HTR-8/SVneo (cell line): ENCODE measurements around the gene UBASH3B.

Source experiments
- DNase-seq: peaks from one replicate; pipeline ENCODE4 v3.0.0; 2011; ENCODE audit warnings: low spot score, mixed read lengths; ENCODE audit not compliant: insufficient read length
- FAIRE-seq: peaks from 2 replicates; lab custom pipeline; 2011; peaks lifted over from hg19 to GRCh38; lab: Jason Lieb, UNC

UBASH3B gene

DNA sequence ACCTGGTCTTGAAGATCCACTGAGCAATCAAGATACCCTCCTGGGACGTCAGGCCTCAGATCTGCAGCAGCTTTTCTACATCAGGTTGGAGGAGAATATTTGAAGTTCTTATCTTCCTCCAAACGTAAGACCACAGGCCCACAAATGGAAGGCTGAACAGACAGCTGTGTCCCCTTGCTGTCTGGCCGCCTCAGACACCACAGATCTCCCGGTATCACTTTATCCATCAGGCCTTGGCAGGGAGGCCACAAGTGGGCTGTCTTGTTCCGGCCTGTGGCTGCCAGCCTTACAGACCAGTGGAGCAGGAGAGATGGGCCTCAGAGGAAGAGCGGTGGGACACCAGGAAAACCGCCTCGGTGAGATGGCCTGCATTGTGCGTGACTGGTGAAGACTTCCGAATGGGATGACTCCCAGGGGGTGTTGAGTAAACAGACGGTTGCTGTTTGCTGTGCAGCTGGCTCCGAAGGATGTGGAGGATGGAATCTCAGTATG lies 15.9 kb downstream of the UBASH3B start:
- DNase-seq: no peak
- no peak for FAIRE-seq

DNA sequence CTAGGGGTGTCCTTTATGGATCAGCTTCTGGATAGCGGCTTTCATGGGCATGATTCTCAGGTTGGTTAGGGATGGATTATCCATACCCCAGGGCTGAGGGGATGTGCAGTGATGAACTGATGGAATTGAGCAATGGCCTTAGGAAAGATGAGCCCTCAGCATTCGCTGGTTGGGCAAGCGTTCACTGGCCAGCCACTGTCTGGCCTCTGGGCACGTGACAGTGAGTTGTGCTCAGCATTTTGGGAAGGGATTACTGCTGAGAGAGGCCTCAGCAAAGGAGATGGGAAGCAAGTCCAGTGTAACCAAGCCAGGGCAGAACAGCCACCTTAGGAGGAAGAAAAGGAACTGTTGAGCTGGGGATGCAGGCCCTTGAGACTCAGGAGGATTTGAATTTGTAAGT lies 17.4 kb downstream of the UBASH3B start:
- peak; percentile 54 for FAIRE-seq

DNA sequence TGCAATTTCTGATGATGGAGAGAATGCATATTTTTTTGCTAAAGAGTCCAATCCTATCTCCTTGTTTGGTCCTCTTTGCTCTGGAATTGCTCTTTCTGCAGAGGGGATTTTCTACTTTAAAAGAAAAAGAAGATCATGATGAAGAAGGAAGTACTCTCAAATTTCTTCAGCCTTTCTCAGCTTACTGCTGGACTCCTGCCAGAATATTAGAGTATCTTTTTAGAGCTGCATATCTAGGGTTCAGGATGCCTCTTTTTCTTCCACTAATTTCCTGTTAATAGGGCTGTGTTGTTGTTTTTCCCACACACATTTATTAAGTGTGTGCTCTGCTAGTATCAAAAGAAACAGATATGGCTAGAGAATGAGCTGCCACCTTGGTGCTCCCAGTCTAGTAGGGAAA lies 18.2 kb downstream of the UBASH3B start:
- DNase-seq (peak; percentile 47), FAIRE-seq (no peak)

More for the DNA sequence above, 17.4 kb downstream of the UBASH3B start:
- no peak for DNase-seq

DNA sequence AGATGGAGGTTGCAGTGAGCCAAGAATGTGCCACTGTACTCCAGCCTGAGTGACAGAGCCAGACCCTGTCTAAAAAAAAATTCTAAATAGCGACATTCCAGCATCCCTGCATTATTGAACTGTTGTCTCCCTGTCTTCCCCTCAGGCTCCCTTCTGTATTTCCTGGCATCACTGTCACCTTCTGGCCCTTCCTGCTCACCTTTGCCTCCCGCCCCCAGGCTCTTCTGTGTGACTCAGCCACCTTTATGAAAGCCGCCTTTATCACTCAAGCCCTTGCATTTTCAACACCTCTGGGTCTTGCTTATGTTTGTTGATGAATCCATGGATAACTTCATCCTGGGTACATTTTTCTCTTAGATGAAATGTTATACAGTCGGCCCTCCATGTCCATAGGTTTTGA lies 21.1 kb downstream of the UBASH3B start:
- no peak for FAIRE-seq
- DNase-seq: no peak

DNA sequence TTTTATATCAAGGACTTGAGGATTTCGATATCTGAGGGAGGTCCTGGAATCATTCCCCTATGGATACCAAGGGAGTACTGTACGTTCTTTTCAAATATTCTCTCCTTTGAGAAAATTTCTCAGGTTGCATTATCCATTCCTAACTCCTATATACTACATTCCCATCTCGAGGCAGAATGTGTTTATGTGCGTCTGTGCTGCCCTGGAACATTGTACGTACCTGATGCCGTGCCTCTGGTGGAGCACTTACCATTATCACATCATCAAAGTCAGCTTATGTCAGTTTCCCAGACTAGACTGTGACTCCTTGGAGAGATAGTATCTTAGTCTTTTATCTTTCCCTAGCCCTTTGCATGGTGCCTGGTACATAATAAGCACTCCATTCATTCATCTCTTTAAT lies 21.7 kb downstream of the UBASH3B start:
- FAIRE-seq: no peak
- no peak for DNase-seq

DNA sequence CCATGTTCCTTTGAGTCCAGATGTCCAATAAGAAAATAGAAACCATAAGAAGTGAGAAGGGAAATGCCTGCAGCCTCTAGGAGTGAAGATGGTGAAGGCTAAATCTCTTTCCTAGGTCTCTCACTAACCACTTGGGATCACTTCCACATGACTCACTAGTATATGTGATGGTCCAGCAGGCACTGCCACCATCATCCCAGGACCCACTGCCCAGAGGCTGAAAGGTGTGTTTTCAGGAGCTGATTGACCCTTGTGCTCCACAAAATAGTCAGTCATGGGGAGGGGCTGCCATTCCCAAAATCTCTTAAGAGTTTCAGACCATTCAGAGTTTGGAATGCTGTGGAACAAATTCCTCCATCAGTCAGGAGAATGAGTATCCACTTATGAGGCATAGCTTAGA lies 22.9 kb downstream of the UBASH3B start:
- FAIRE-seq: no peak
- DNase-seq: no peak

DNA sequence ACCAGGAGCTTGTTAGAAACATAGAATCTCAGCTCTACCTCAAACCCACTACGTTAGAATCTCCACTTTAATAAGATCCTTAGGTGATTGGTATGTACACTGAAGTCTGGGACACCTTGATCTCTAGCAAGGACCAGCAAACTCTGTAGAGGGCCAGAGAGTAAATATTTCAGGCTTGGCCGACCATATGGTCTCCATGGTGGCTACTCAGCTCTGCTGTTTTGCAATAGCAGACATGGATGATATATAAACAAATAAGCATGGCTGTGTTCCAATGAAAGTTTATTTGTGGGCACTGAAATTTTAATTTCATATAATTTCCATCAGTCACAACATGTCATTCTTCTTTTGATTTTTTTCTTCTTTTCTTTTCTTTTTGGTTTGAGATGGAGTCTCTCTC lies 23.9 kb downstream of the UBASH3B start:
- DNase-seq (no peak), FAIRE-seq (no peak)

DNA sequence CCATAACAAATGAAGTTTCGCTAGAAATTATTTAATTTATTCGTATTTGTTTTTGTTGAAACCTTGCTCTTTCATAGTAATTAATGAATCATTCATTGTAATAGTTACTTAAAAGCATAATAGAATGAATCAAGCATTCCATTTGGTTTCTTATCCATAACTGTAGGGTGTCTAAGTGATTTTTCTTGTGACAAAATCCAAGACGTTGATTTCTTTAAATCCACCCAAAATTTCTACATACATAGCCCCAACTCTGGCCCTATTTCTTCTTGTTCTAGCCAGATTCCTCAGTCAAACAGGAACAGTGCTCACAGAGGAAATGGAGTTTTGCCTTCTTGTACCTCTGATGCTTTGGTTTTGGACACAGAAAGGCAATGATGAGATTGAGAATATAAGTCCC lies 25.5 kb downstream of the UBASH3B start:
- FAIRE-seq (no peak), DNase-seq (no peak)

DNA sequence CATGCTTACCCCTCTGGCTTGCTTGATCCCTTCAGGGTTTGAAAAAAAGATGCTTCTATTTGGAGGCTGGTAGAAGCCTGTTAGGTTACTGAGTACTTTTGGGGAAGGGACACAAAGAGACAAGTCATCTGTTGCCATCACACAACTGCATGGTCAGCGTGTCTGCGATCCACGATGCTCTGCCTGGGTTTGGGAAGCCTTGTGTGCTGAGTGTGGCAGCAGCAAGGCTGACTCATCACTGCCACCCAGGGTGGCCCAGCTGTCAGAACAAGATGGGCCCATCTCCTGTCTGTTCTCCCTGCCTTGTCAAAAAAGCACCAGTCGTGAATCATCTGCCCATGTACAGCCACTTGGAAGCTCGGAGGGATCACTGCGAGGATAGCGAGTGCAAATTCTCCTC lies 26.2 kb downstream of the UBASH3B start:
- DNase-seq: no peak

DNA sequence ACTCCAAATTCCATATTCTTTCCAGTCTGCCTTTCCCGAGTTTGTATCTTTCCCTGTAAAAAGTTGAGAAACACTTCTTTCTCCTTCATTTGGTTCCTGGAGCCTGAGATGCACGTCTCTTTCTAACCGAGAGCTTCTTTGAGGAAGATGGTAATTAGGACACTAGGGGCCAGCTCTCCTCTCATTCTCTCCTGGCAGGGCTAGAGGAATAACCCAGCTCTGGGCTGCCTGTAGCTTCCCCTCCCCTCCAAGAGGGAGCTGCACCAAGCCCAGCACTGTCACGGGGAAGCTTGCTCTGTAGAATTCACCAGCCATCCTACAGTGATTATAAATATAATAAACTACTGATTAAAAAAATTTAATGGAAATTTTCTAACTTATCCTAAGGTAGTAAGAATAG lies 26.9 kb downstream of the UBASH3B start:
- no peak for FAIRE-seq

More for the DNA sequence above, 26.2 kb downstream of the UBASH3B start:
- FAIRE-seq: no peak

DNA sequence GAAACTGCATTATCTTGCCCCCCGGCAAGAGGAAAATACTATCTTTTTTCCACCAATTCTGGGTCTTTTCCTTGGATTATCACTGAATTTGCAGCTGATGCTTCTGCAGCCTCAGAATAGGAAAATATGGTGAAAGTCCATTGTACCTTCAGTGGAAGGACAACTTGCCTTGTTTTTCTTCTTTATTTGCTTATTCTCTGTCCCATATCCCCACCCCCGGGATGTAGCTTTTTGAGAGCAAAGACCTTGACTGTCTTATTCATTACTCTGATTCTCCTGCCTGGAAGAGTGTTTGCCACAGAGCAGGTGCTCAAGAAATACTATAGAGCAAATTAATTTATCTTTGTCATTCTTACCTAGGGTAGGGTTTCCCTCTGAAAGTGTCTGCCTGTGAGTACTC lies 29.5 kb downstream of the UBASH3B start:
- DNase-seq: no peak
- peak; percentile 16 for FAIRE-seq

More for the DNA sequence above, 26.9 kb downstream of the UBASH3B start:
- no peak for DNase-seq

DNA sequence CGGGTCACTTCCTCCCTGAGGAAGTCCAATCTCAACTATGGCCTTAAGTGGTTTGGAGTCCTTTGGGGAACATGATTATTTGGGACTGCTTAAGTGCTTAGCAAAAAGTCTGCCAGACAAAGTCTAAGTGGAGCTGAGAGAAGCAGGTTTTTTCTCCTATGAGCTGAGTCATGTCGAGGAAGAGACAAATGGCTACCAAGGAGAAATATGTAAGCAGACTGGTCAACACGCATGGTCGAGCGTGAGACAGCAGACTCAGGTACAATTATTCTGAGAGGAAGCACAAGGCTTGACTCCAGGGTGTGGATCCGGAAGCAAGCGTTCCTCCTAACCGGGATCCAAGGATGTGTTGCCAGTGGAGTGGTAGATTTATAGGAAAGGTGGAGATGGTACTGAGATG lies 30.6 kb downstream of the UBASH3B start:
- DNase-seq (no peak), FAIRE-seq (no peak)

DNA sequence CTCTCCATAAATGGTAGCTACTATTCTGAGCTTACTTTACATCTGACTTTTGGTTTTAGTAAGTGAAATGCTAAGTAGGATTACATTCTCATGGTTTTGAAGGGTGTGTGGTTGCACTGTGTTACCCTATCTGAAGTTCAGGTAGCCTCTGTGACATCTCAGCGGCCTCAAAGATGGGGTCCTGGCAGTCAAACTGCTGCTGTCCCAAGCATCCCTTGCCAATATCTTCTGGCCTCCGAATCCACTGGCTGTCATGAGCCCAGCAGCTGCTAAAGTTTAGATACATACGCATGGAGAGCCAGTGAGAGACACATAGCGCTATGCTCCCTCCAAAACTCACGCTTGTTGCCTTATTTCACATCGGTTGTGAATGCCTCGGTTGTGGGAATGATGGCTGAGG lies 34.9 kb downstream of the UBASH3B start:
- DNase-seq: no peak
- peak; percentile 78 for FAIRE-seq

DNA sequence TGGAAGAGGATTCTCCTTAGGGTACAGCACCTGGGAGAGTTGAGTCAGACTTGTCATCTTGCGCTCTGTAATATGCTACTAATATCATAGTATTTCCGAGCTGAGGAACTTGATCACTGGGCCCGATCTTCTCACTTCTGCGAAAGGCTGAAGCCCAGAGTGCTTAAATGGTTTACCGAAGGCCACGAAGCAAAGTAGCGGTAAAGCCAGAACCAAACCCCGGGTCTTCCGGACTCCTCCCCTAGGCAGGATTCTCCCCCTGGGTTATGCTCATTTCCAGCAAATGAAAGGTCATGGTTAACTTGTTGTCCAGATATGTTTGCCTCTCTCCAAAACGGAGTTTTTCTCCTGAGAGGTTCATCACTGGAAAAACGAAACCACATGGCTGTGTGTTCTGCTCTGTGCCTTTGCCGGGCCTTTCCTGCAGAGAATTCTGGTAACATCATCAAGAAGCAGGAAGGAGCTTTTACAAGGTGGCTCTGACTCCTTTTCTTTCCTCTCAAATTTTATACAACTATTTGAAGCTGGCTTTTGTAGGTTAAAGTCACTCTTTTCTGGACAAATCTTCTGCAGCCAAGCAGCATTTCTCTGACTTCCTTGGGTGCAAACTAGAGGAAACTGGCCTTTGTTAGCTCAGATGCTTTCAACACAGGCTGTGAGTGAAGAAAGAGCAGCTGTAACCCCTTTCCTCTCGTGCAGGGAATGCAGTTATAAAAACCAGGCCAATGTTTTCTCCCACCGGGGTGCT lies 35.5 kb downstream of the UBASH3B start:
- DNase-seq (no peak), FAIRE-seq (no peak)

DNA sequence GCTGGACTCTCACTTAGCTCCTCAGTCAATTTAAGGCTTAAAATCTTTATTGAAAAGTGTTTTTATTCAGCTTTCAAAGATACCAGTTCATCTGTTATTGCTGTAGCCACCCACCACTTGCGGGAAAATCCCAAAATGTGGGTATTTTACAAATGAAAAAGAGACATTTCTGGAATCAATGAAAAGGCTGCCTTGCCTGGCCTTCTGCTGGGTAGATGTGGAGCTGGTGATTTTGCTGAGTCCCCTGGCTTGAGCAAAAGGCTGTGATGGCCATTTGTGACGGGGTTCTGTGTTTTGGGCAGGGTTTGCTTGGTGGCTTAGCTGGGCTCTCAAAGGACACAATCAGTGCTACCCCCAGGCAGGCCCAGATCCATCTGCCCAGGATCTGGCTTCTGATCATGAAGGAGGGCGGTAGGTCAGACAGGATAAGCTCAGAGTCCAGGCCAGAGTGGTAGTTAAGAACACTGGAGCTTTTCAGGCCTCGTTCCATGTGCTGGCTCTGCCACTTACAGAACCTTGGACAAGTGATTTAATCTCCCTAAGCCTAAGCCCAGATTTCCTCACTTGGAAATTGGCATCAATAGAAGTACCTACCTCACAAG lies 36.1 kb downstream of the UBASH3B start:
- no peak for FAIRE-seq
- no peak for DNase-seq

DNA sequence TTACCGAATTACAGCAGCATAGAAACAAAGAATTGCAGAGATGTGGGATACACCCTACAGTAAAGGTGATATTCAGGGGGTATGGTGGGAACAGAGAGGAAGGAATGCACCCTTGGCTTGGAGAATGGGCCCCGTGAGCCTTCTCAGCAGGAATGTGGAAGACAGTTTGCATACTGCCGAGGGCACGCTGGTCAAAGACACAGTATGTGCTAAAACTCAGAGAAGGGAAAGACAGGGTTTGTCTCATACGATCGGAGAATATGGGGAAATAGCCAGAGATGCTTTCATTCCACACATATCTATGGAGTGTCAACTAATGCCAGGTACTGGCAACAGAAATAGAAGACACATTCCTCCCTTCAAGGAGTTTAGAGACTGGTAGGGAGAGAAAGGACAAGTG lies 36.9 kb downstream of the UBASH3B start:
- DNase-seq (no peak), FAIRE-seq (no peak)

DNA sequence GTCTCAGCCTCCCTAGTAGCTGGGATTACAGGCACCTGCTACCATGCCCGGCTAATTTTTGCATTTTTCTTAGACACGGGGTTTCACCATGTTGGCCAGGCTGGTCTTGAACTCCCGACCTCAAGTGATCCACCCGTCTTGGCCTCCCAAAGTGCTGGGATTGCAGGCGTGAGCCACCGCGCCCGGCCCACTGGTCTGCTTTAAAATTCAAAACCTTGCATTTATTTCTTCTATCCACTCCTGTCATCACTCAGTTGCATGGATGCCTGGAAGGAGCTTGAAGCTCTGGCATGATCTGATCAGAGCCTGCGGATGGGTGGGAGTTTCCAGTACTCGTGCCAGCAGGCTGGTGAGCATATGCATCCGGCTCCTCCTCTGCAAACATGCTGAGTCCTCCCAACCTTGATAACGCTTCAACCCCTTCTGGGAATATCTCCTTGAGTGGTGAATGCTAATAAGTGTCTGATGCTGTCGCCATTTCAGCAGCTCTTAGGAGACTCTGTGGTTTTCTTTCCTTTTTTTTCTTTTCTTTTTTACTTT lies 39.6 kb downstream of the UBASH3B start:
- no peak for DNase-seq
- no peak for FAIRE-seq

DNA sequence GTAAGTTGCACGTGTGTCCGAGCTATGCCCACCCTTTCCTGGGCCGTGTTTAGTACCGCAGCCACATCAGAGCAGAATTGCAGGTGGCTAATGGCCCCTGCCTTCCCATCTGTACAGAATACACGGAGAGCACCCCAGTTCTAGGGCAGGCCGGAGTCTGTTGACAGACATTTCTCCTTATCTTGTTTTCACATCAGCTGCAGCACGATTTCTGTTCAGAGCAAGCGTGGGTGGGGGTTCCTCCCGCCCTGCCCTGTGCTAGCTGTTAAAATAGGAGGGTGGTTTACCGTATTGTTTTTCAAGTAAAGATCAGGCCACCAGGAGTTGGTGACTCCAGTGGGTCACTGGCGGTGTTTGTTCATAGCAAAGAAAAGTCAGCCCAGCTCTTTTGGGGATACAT lies 41.1 kb downstream of the UBASH3B start:
- DNase-seq (no peak), FAIRE-seq (no peak)

DNA sequence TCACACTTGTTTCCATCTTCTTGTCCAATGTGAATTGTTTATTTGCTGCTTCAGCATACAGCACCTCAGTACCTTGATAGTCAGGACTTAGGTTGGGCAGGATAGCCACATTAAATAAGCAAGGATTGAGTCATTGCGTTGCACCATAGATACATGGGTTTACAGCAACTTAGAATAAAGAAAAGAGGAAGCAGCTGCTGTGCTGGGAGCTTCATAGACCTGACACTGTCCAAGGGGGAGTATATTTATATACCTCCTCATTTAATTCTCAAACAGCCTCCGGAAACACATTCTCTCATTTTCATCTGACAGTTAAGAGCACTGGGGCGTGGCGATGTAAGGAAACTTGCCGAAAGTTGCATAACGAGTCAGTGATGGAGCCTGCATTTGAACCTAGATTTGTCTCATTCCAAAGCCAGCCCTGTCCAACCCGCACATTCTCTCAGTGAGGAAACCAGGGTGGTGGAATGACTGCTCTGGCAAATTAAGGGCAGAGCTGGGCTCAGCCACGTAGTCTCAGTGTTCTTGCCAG lies 42.2 kb downstream of the UBASH3B start:
- FAIRE-seq (peak; percentile 77), DNase-seq (no peak)

DNA sequence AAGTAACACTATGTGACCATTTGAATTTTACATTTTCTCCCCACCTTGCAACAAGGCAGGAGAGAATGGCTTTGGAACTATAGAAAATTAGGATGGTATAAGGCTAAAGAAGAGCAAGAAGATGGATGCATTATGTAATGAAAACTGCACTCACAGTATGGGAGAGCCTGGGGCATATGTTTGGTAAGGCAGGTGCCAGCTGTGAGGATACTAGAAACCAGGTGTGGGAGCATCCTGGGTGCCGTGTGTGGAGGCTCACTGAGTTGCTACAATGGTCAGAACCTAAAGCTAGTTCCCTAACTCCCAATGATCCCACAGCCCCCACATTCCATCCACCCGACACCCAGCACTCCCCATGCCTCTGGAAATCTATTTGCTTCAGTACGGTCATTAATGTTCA lies 42.9 kb downstream of the UBASH3B start:
- FAIRE-seq (no peak), DNase-seq (no peak)

DNA sequence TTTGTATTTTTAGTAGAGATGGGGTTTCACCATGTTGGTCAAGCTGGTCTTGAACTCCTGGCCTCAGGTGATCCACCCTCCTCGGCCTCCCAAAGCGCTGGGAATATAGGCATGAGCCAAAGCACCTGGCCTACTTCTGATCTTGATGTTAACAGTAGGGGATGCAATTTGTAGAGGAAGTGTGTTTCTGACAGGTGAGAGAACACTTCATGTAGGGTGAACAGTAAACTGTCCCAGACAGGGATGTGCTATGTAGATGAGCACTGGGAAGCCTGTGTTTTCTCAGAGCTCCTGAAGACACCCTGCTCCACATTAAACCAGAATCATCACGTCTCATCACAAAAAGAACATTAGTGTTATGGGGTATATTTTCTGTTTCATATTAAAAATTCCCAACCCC lies 45.1 kb downstream of the UBASH3B start:
- no peak for DNase-seq
- FAIRE-seq: peak; percentile 23
